Measurements from ENCODE around the gene UVRAG.

The UVRAG gene

GRCh38 chr11:75878933-75879332 lies 63.9 kb downstream of the UVRAG start:
- TF ChIP-seq KLF1 (tag by site-specific recombination; IDR thresholded peaks at IDR 0.05) (no peak), SP2 (tag by site-specific recombination; IDR thresholded peaks at IDR 0.05) (no peak), ZNF677 (tag by site-specific recombination; IDR thresholded peaks at IDR 0.05) (no peak), ZNF785 (tag by site-specific recombination; IDR thresholded peaks at IDR 0.05) (no peak), ZNF843 (tag by site-specific recombination; IDR thresholded peaks at IDR 0.05) (no peak), ZFP3 (tag by site-specific recombination; IDR thresholded peaks at IDR 0.05; ENCODE audit: low read depth) (no peak), KLF7 (tag by site-specific recombination; IDR thresholded peaks at IDR 0.05; ENCODE audit: borderline replicate concordance) (no peak), ZNF521 (tag by site-specific recombination; IDR thresholded peaks at IDR 0.05) (no peak), ZNF555 (tag by site-specific recombination; conservative IDR thresholded peaks at IDR 0.05) (no peak), KLF17 (tag by site-specific recombination; IDR thresholded peaks at IDR 0.05) (no peak), ZNF529 (tag by site-specific recombination; IDR thresholded peaks at IDR 0.05; ENCODE audit: insufficient replicate concordance) (no peak), ZNF23 (tag by site-specific recombination; IDR thresholded peaks at IDR 0.05; ENCODE audit: borderline replicate concordance) (no peak), YY2 (tag by site-specific recombination; IDR thresholded peaks at IDR 0.05) (no peak), ZNF747 (tag by site-specific recombination; IDR thresholded peaks at IDR 0.05) (no peak), ZBTB17 (tag by site-specific recombination; IDR thresholded peaks at IDR 0.05) (no peak), ZFHX2 (tag by site-specific recombination; conservative IDR thresholded peaks at IDR 0.05) (no peak), ZNF350 (tag by site-specific recombination; IDR thresholded peaks at IDR 0.05) (no peak), ZBTB26 (tag by site-specific recombination; optimal IDR thresholded peaks at IDR 0.05) (no peak), ZNF830 (tag by site-specific recombination; IDR thresholded peaks at IDR 0.05; ENCODE audit: low read depth) (no peak), ZNF132 (tag by site-specific recombination; IDR thresholded peaks at IDR 0.05; ENCODE audit: borderline replicate concordance) (no peak)
- H3K4me3 ChIP-seq (ENCODE audit: low read depth, low read length): no peak overlapping the region
- POLR2A ChIA-PET: no interaction called here
- CTCF ChIA-PET: no interaction called here
- H3K9me3 ChIP-seq (ENCODE audit: control insufficient read depth, insufficient read depth, low read depth, low read length): no peaks in the 10 kb centered on the region
- H3K36me3 ChIP-seq (ENCODE audit: control insufficient read depth in 2 of 2, insufficient read depth in 1 of 2, low read length in 2 of 2): no peaks in the 10 kb centered on the region
- no peaks in the 10 kb centered on the region for H3K4me1 ChIP-seq (ENCODE audit: control insufficient read depth, insufficient read depth, low read length)
- no peak overlapping the region for H3K27ac ChIP-seq (ENCODE audit: extremely low read depth, low read depth, low read length)

- H3K4me1 ChIP-seq (ENCODE audit: control insufficient read depth, insufficient read depth, low read length): no peaks in the 10 kb centered on the region
- H3K27ac ChIP-seq (ENCODE audit: extremely low read depth, low read depth, low read length): no peak overlapping the region
- POLR2A ChIA-PET: no interaction called here
- CTCF ChIA-PET: interaction anchor here (0.7 to 2.6 kb wide), 5 partner anchors 12 to 80 kb away, joined by 3 to 11 read pairs (median 6); no protein-coding TSS in a partner anchor
- no peaks in the 10 kb centered on the region for H3K36me3 ChIP-seq (ENCODE audit: control insufficient read depth in 2 of 2, insufficient read depth in 1 of 2, low read length in 2 of 2)
- no peaks in the 10 kb centered on the region for H3K9me3 ChIP-seq (ENCODE audit: control insufficient read depth, insufficient read depth, low read depth, low read length)
- no peak overlapping the region for H3K4me3 ChIP-seq (ENCODE audit: low read depth, low read length)
- TF ChIP-seq ZSCAN16 (tag by site-specific recombination; IDR thresholded peaks at IDR 0.05) (no peak), ZNF501 (tag by site-specific recombination; IDR thresholded peaks at IDR 0.05) (no peak), BCL6B (tag by site-specific recombination; IDR thresholded peaks at IDR 0.05) (no peak), REST (tag by site-specific recombination; IDR thresholded peaks at IDR 0.05) (no peak), PATZ1 (tag by site-specific recombination; IDR thresholded peaks at IDR 0.05) (no peak), ZNF175 (tag by site-specific recombination; IDR thresholded peaks at IDR 0.05) (no peak), ZNF580 (tag by site-specific recombination; IDR thresholded peaks at IDR 0.05) (no peak)
These were observed 64.7 kb downstream of the UVRAG start for GRCh38 chr11:75879737-75880136.

All from HEK293 (cell line).